Gastrocnemius medialis (tissue), 4 donors: ENCODE data around the gene COX4I1.

Source experiments
- POLR2A ChIP-seq, 2 donors: fragments of 450-650 bp; IDR thresholded peaks; one replicate each; pipeline ENCODE4 v1.6.1; 2017; ENCODE audit warnings: antibody characterized with exemption in 2 of 2, mild to moderate bottlenecking in 2 of 2, moderate library complexity in 2 of 2
- TF ChIP-seq, protein P1 (sequence below), 5 experiments: fragments of 450-650 bp in 3 of 5; fragments of 200-600 bp in 2 of 5; sonication (generic) in 2 of 5; IDR thresholded peaks in 4 of 5; conservative IDR thresholded peaks in 1 of 5; 1 replicate in 4 of 5; 2 replicates in 1 of 5; pipeline ENCODE4 v1.5.1; 2016 to 2019; ENCODE audit warnings: antibody characterized with exemption in 5 of 5, mild to moderate bottlenecking in 3 of 5, moderate library complexity in 3 of 5

GRCh38 chr16:85803570-85803969 is 4.1 kb downstream of the COX4I1 start:
- TF ChIP-seq POLR2A (IDR thresholded peaks at IDR 0.05), result no peak
- TF ChIP-seq, protein P1, sequence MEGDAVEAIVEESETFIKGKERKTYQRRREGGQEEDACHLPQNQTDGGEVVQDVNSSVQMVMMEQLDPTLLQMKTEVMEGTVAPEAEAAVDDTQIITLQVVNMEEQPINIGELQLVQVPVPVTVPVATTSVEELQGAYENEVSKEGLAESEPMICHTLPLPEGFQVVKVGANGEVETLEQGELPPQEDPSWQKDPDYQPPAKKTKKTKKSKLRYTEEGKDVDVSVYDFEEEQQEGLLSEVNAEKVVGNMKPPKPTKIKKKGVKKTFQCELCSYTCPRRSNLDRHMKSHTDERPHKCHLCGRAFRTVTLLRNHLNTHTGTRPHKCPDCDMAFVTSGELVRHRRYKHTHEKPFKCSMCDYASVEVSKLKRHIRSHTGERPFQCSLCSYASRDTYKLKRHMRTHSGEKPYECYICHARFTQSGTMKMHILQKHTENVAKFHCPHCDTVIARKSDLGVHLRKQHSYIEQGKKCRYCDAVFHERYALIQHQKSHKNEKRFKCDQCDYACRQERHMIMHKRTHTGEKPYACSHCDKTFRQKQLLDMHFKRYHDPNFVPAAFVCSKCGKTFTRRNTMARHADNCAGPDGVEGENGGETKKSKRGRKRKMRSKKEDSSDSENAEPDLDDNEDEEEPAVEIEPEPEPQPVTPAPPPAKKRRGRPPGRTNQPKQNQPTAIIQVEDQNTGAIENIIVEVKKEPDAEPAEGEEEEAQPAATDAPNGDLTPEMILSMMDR (IDR thresholded peaks at IDR 0.05 in 4 of 5, conservative IDR thresholded peaks at IDR 0.05 in 1 of 5), result no peak
